GM19035 (cell line): ENCODE data around the gene NUDT16L1.
"Not testable (repeated sequence)": the region's sequence is repeated elsewhere in the genome, so short reads cannot be mapped to it uniquely, and the experiment has no call there.

Experiments
- ATAC-seq: cut with Tn5 transposase; IDR thresholded peaks from one replicate; pipeline ENCODE4 v1.9.1; 2021; ENCODE audit not compliant: unreplicated experiment

NUDT16L1 gene

GRCh38 chr16:4693296-4693955 is at the start of gene NUDT16L1:
TSS of gene NUDT16L1 (plus strand) at chr16:4693562. CDS start at chr16:4693727, 165 bp downstream.
- ATAC-seq: peak; percentile 92

- ATAC-seq: no peak
These were observed 46.4 kb upstream of the NUDT16L1 start for GRCh38 chr16:4646773-4647643.

GRCh38 chr16:4647644-4647980 is 45.8 kb upstream of the NUDT16L1 start:
- no peak for ATAC-seq

GRCh38 chr16:4648917-4649316 is 44.4 kb upstream of the NUDT16L1 start:
- ATAC-seq: no peak

GRCh38 chr16:4649744-4650442 is 43.5 kb upstream of the NUDT16L1 start:
- no peak for ATAC-seq

GRCh38 chr16:4650443-4651074 is 42.8 kb upstream of the NUDT16L1 start:
- not testable (repeated sequence) for ATAC-seq

GRCh38 chr16:4651827-4652226 is 41.5 kb upstream of the NUDT16L1 start:
- ATAC-seq: no peak

GRCh38 chr16:4652561-4652960 is 40.8 kb upstream of the NUDT16L1 start:
- ATAC-seq: no peak

- ATAC-seq: no peak
These were observed 39.1 kb upstream of the NUDT16L1 start for GRCh38 chr16:4654011-4654963.

GRCh38 chr16:4654964-4655590 is 38.3 kb upstream of the NUDT16L1 start:
- ATAC-seq: no peak

- no peak for ATAC-seq
These were observed 37.6 kb upstream of the NUDT16L1 start for GRCh38 chr16:4655801-4656200.

- no peak for ATAC-seq
These were observed 37.1 kb upstream of the NUDT16L1 start for GRCh38 chr16:4656221-4656620.

GRCh38 chr16:4656695-4657686 is 36.4 kb upstream of the NUDT16L1 start:
- no peak for ATAC-seq

- ATAC-seq: no peak
These were observed 33.7 kb upstream of the NUDT16L1 start for GRCh38 chr16:4659363-4660353.

GRCh38 chr16:4660454-4661007 is 32.8 kb upstream of the NUDT16L1 start:
- ATAC-seq: no peak

- ATAC-seq: no peak
These were observed 31.7 kb upstream of the NUDT16L1 start for GRCh38 chr16:4661661-4662060.

GRCh38 chr16:4663465-4663776 is 29.9 kb upstream of the NUDT16L1 start:
- no peak for ATAC-seq
